KMS-11 (cell line): ENCODE measurements around the gene DDC.
"Not testable (repeated sequence)": the region's sequence is repeated elsewhere in the genome, so short reads cannot be mapped to it uniquely, and the experiment has no call there.

Experiments used
- H2AFZ ChIP-seq: fragments of 200-600 bp; sonication (generic); 2 replicates; pipeline ENCODE4 v1.6.1; 2016; ENCODE audit warnings: antibody characterized with exemption, mixed run types, low read depth
- H3K27ac ChIP-seq: fragments of 200-600 bp; sonication (generic); 2 replicates; pipeline ENCODE4 v1.6.1; 2016; ENCODE audit warnings: mild to moderate bottlenecking, mixed run types
- H3K27me3 ChIP-seq: fragments of 200-600 bp; sonication (generic); 2 replicates; pipeline ENCODE4 v1.6.1; 2017; ENCODE audit warnings: mild to moderate bottlenecking, low read depth, mixed run types, moderate library complexity; ENCODE audit not compliant: insufficient read depth
- H3K36me3 ChIP-seq: fragments of 200-600 bp; sonication (generic); 2 replicates; pipeline ENCODE4 v1.6.1; 2017; ENCODE audit warnings: mild to moderate bottlenecking, mixed run types; ENCODE audit not compliant: insufficient read depth
- H3K4me1 ChIP-seq: fragments of 200-600 bp; sonication (generic); 2 replicates; pipeline ENCODE4 v1.6.1; 2016; ENCODE audit warnings: mild to moderate bottlenecking, low read depth, mixed run types; ENCODE audit not compliant: poor library complexity, severe bottlenecking
- H3K4me2 ChIP-seq: fragments of 200-600 bp; sonication (generic); 2 replicates; pipeline ENCODE4 v1.7.0; 2016; ENCODE audit warnings: mild to moderate bottlenecking, mixed run types
- H3K4me3 ChIP-seq: fragments of 200-600 bp; sonication (generic); IDR thresholded peaks from 2 replicates; pipeline ENCODE4 v1.6.1; 2017; ENCODE audit warnings: low read depth, low read length, mixed read lengths; ENCODE audit not compliant: insufficient read depth
- H3K79me2 ChIP-seq: fragments of 200-600 bp; sonication (generic); 2 replicates; pipeline ENCODE4 v1.6.1; 2016; ENCODE audit warnings: low read depth, mixed run types; ENCODE audit not compliant: insufficient read depth
- H3K9ac ChIP-seq: fragments of 200-600 bp; sonication (generic); 2 replicates; pipeline ENCODE4 v1.6.1; 2016; ENCODE audit warnings: mild to moderate bottlenecking, mixed run types
- H4K20me1 ChIP-seq: fragments of 200-600 bp; sonication (generic); 2 replicates; pipeline ENCODE4 v1.6.1; 2016; ENCODE audit warnings: mild to moderate bottlenecking, mixed run types; ENCODE audit not compliant: insufficient read depth
- CTCF ChIP-seq: fragments of 200-600 bp; sonication (generic); conservative IDR thresholded peaks from 2 replicates; pipeline ENCODE4 v1.6.1; 2017; ENCODE audit warnings: low read depth, mild to moderate bottlenecking, antibody characterized with exemption, low read length, moderate library complexity, mixed read lengths

DDC gene

GRCh38 chr7:50552139-50552538 lies 13.1 kb downstream of the DDC start:
- Histone ChIP-seq H3K79me2 (no peaks in the 10 kb centered on the region), H2AFZ (no peak overlapping the region), H3K4me2 (no peak overlapping the region), H3K36me3 (no peaks in the 10 kb centered on the region), H3K4me1 (no peaks in the 10 kb centered on the region), H3K4me3 (no peak overlapping the region), H3K9ac (no peak overlapping the region), H3K27me3 (no peaks in the 10 kb centered on the region), H3K27ac (no peak overlapping the region), H4K20me1 (no peaks in the 10 kb centered on the region)
- TF ChIP-seq CTCF = no peak

- not testable (repeated sequence) for H3K4me2 ChIP-seq, H3K4me3 ChIP-seq, H4K20me1 ChIP-seq, H3K79me2 ChIP-seq, H3K27me3 ChIP-seq, H3K36me3 ChIP-seq, H3K4me1 ChIP-seq, H2AFZ ChIP-seq, H3K27ac ChIP-seq, H3K9ac ChIP-seq
These were observed 19.6 kb downstream of the DDC start for GRCh38 chr7:50545613-50546012.

GRCh38 chr7:50544992-50545391 lies 20.2 kb downstream of the DDC start:
- H3K4me3 ChIP-seq = no peak overlapping the region
- H3K79me2 ChIP-seq = no peaks in the 10 kb centered on the region
- TF ChIP-seq CTCF = no peak
- H4K20me1 ChIP-seq = no peaks in the 10 kb centered on the region
- no peak overlapping the region for H2AFZ ChIP-seq
- no peaks in the 10 kb centered on the region for H3K27me3 ChIP-seq
- H3K4me2 ChIP-seq = no peak overlapping the region
- no peaks in the 10 kb centered on the region for H3K4me1 ChIP-seq
- no peaks in the 10 kb centered on the region for H3K36me3 ChIP-seq
- H3K27ac ChIP-seq = no peak overlapping the region
- H3K9ac ChIP-seq = no peak overlapping the region

GRCh38 chr7:50543776-50544442 lies 21.3 kb downstream of the DDC start:
- Histone ChIP-seq H2AFZ (no peak overlapping the region), H3K27me3 (no peaks in the 10 kb centered on the region), H3K9ac (no peak overlapping the region), H3K4me1 (no peaks in the 10 kb centered on the region), H3K36me3 (no peaks in the 10 kb centered on the region), H3K79me2 (no peaks in the 10 kb centered on the region), H4K20me1 (no peaks in the 10 kb centered on the region), H3K4me3 (no peak overlapping the region), H3K27ac (no peak overlapping the region), H3K4me2 (no peak overlapping the region)
- no peak for TF ChIP-seq CTCF

- Histone ChIP-seq H4K20me1 (no peaks in the 10 kb centered on the region), H3K4me1 (no peaks in the 10 kb centered on the region), H3K9ac (no peak overlapping the region), H2AFZ (no peak overlapping the region), H3K36me3 (no peaks in the 10 kb centered on the region), H3K79me2 (no peaks in the 10 kb centered on the region), H3K4me3 (no peak overlapping the region), H3K27me3 (no peaks in the 10 kb centered on the region), H3K27ac (no peak overlapping the region), H3K4me2 (no peak overlapping the region)
- no peak for TF ChIP-seq CTCF
These were observed 23.1 kb downstream of the DDC start for GRCh38 chr7:50542132-50542531.
